ENCODE results near the gene KCNT2.

GRCh38 chr1:196517193-196517592, 91.0 kb downstream of the KCNT2 start:
- TF ChIP-seq SRF (IDR thresholded peaks at IDR 0.05; ENCODE audit: low read depth, low read length) (no peak), USF2 (IDR thresholded peaks at IDR 0.05; ENCODE audit: low read length) (no peak), CTCF (IDR thresholded peaks at IDR 0.05; ENCODE audit: control extremely low read depth in 1 of 3, insufficient read depth in 1 of 3, low read depth in 1 of 3, low read length in 3 of 3) (no peak)

Data from H1 (cell line).